GM12878 (cell line): Measurements from ENCODE around the gene VN1R5. TPM values are rescaled to one million over a fixed set of nuclear protein-coding genes. Genes with fewer than 3 reads are reported as not detected.

ENCODE experiments used
- polyA plus RNA-seq, 11 experiments: library from polyadenylated mRNA; depleted of rRNA in 4 of 11; unstranded in 6 of 11; stranded (reverse) in 5 of 11; fragments of >200 nt; fragmentation: Nextera tagmentation in 4 of 11; fragmentation: Illumina TruSeq in 1 of 11; extraction: Ambion mirVana in 4 of 11; extraction: Trizol in 1 of 11; gene quantifications; 1 replicate in 1 of 11; 2 replicates in 10 of 11; pipeline versions ENCODE4 v1.2.1 to v1.2.3, GENCODE V29; 2011 to 2016; ENCODE audit warnings: inconsistent platforms in 2 of 11, missing spikeins in 2 of 11, low read depth in 1 of 11
- small RNA-seq: library from RNA; depleted of rRNA; stranded (forward); fragments of <200 nt; gene quantifications from one replicate; pipeline ENCODE3, GENCODE V24; 2014
- total RNA-seq, 4 experiments: library from RNA; depleted of rRNA in 3 of 4; stranded (reverse); fragments of >200 nt in 3 of 4; fragmentation: Illumina TruSeq in 1 of 4; extraction: Trizol in 1 of 4; gene quantifications; 2 replicates each; pipeline versions ENCODE4 v1.2.1 to v1.2.3, GENCODE V29; 2013 to 2021

VN1R5 gene
- total and polyA plus RNA-seq, 10 of the 15 experiments (the other 5 are each of a cell fraction or from before 2014, with no cell fraction given): not detected

Small RNA genes within 50 kb of the gene (small RNA-seq; reads per million reads assigned to genes)
- not detected for gene RF00019

Other genes with a start within 250 kb of the VN1R5 start
- 1.3 and 1.8 TPM in 2 replicates for gene ZNF695, start 248.0 kb upstream of the VN1R5 start, total RNA-seq (2014; rRNA removed)
- gene ZNF695, start 248.0 kb upstream of the VN1R5 start, total RNA-seq (2014; rRNA removed; fragmentation: Illumina TruSeq; extraction: Trizol): 1.2 and 1.8 TPM in 2 replicates
- gene ZNF695, start 248.0 kb upstream of the VN1R5 start, total RNA-seq (2021): 0.93 and 1.7 TPM in 2 replicates
- 0.04 and 0.07 TPM in 2 replicates for gene ZNF695, start 248.0 kb upstream of the VN1R5 start, polyA plus RNA-seq (2011; rRNA removed)
- gene ZNF695, start 248.0 kb upstream of the VN1R5 start, polyA plus RNA-seq (2014; fragmentation: Illumina TruSeq; extraction: Trizol): 1.1 and 1.4 TPM in 2 replicates
- 1 to 10 TPM in 1 of 2 experiments, under 1 TPM in 1; 0.42 to 1.4 TPM for gene ZNF695, start 248.0 kb upstream of the VN1R5 start, polyA plus RNA-seq (2014; fragmentation: Nextera tagmentation; extraction: Ambion mirVana)
- 0.39 and 0.60 TPM in 2 replicates for gene ZNF695, start 248.0 kb upstream of the VN1R5 start, polyA plus RNA-seq (2014; rRNA removed)
- gene ZNF695, start 248.0 kb upstream of the VN1R5 start, polyA plus RNA-seq (2016; fragmentation: Nextera tagmentation; extraction: Ambion mirVana): 1 to 10 TPM; 1.2 TPM
- gene ZNF670, start 177.3 kb upstream of the VN1R5 start, total RNA-seq (2014; rRNA removed): 4.9 TPM in 2 replicates
- 6.0 and 6.5 TPM in 2 replicates for gene ZNF670, start 177.3 kb upstream of the VN1R5 start, total RNA-seq (2014; rRNA removed; fragmentation: Illumina TruSeq; extraction: Trizol)
- gene ZNF670, start 177.3 kb upstream of the VN1R5 start, total RNA-seq (2021): 2.0 and 3.0 TPM in 2 replicates
- 3.7 and 6.6 TPM in 2 replicates for gene ZNF670, start 177.3 kb upstream of the VN1R5 start, polyA plus RNA-seq (2011; rRNA removed)
- gene ZNF670, start 177.3 kb upstream of the VN1R5 start, polyA plus RNA-seq (2014; fragmentation: Illumina TruSeq; extraction: Trizol): 5.2 and 6.7 TPM in 2 replicates
- gene ZNF670, start 177.3 kb upstream of the VN1R5 start, polyA plus RNA-seq (2014; fragmentation: Nextera tagmentation; extraction: Ambion mirVana): 1 to 10 TPM; 5.3 to 7.4 TPM
- gene ZNF670, start 177.3 kb upstream of the VN1R5 start, polyA plus RNA-seq (2014; rRNA removed): 2.2 and 3.2 TPM in 2 replicates
- 1 to 10 TPM; 7.9 to 9.0 TPM for gene ZNF670, start 177.3 kb upstream of the VN1R5 start, polyA plus RNA-seq (2016; fragmentation: Nextera tagmentation; extraction: Ambion mirVana)
- 9.5 and 10.7 TPM in 2 replicates for gene ZNF669, start 151.7 kb upstream of the VN1R5 start, total RNA-seq (2014; rRNA removed)
- gene ZNF669, start 151.7 kb upstream of the VN1R5 start, total RNA-seq (2014; rRNA removed; fragmentation: Illumina TruSeq; extraction: Trizol): 10.9 and 11.1 TPM in 2 replicates
- gene ZNF669, start 151.7 kb upstream of the VN1R5 start, total RNA-seq (2021): 5.8 and 5.9 TPM in 2 replicates
- 4.8 and 7.1 TPM in 2 replicates for gene ZNF669, start 151.7 kb upstream of the VN1R5 start, polyA plus RNA-seq (2011; rRNA removed)
- 8.0 and 9.3 TPM in 2 replicates for gene ZNF669, start 151.7 kb upstream of the VN1R5 start, polyA plus RNA-seq (2014; fragmentation: Illumina TruSeq; extraction: Trizol)
- 1 to 10 TPM; 5.2 to 5.6 TPM for gene ZNF669, start 151.7 kb upstream of the VN1R5 start, polyA plus RNA-seq (2014; fragmentation: Nextera tagmentation; extraction: Ambion mirVana)
- gene ZNF669, start 151.7 kb upstream of the VN1R5 start, polyA plus RNA-seq (2014; rRNA removed): 3.5 and 6.5 TPM in 2 replicates
- gene ZNF669, start 151.7 kb upstream of the VN1R5 start, polyA plus RNA-seq (2016; fragmentation: Nextera tagmentation; extraction: Ambion mirVana): 1 to 10 TPM; 4.9 to 5.1 TPM
- 27.5 and 32.9 TPM in 2 replicates for gene ZNF124, start 84.1 kb upstream of the VN1R5 start, total RNA-seq (2014; rRNA removed)
- 37.5 and 38.5 TPM in 2 replicates for gene ZNF124, start 84.1 kb upstream of the VN1R5 start, total RNA-seq (2014; rRNA removed; fragmentation: Illumina TruSeq; extraction: Trizol)
- gene ZNF124, start 84.1 kb upstream of the VN1R5 start, total RNA-seq (2021): 24.4 and 25.8 TPM in 2 replicates
- gene ZNF124, start 84.1 kb upstream of the VN1R5 start, polyA plus RNA-seq (2011; rRNA removed): 13.2 and 19.7 TPM in 2 replicates
- 14.1 and 15.1 TPM in 2 replicates for gene ZNF124, start 84.1 kb upstream of the VN1R5 start, polyA plus RNA-seq (2014; fragmentation: Illumina TruSeq; extraction: Trizol)
- gene ZNF124, start 84.1 kb upstream of the VN1R5 start, polyA plus RNA-seq (2014; fragmentation: Nextera tagmentation; extraction: Ambion mirVana): 1 to 10 TPM; 6.8 to 7.3 TPM
- 6.7 and 7.7 TPM in 2 replicates for gene ZNF124, start 84.1 kb upstream of the VN1R5 start, polyA plus RNA-seq (2014; rRNA removed)
- gene ZNF124, start 84.1 kb upstream of the VN1R5 start, polyA plus RNA-seq (2016; fragmentation: Nextera tagmentation; extraction: Ambion mirVana): 10 to 100 TPM; 11.4 to 11.8 TPM
- gene ZNF496, start 75.8 kb downstream of the VN1R5 start, total RNA-seq (2014; rRNA removed): 16.6 and 21.0 TPM in 2 replicates
- 11.6 and 12.1 TPM in 2 replicates for gene ZNF496, start 75.8 kb downstream of the VN1R5 start, total RNA-seq (2014; rRNA removed; fragmentation: Illumina TruSeq; extraction: Trizol)
- gene ZNF496, start 75.8 kb downstream of the VN1R5 start, total RNA-seq (2021): 24.9 and 26.4 TPM in 2 replicates
- gene ZNF496, start 75.8 kb downstream of the VN1R5 start, polyA plus RNA-seq (2011; rRNA removed): 14.5 and 21.4 TPM in 2 replicates
- gene ZNF496, start 75.8 kb downstream of the VN1R5 start, polyA plus RNA-seq (2014; fragmentation: Illumina TruSeq; extraction: Trizol): 11.5 and 12.7 TPM in 2 replicates
- gene ZNF496, start 75.8 kb downstream of the VN1R5 start, polyA plus RNA-seq (2014; fragmentation: Nextera tagmentation; extraction: Ambion mirVana): 1 to 10 TPM; 1.6 to 3.0 TPM
- gene ZNF496, start 75.8 kb downstream of the VN1R5 start, polyA plus RNA-seq (2014; rRNA removed): 21.4 and 21.9 TPM in 2 replicates
- gene ZNF496, start 75.8 kb downstream of the VN1R5 start, polyA plus RNA-seq (2016; fragmentation: Nextera tagmentation; extraction: Ambion mirVana): 10 to 100 TPM; 12.3 TPM
- gene NLRP3, start 160.1 kb downstream of the VN1R5 start, total RNA-seq (2014; rRNA removed): 10.4 and 11.6 TPM in 2 replicates
- 9.7 and 9.8 TPM in 2 replicates for gene NLRP3, start 160.1 kb downstream of the VN1R5 start, total RNA-seq (2014; rRNA removed; fragmentation: Illumina TruSeq; extraction: Trizol)
- gene NLRP3, start 160.1 kb downstream of the VN1R5 start, total RNA-seq (2021): 8.4 and 9.5 TPM in 2 replicates
- gene NLRP3, start 160.1 kb downstream of the VN1R5 start, polyA plus RNA-seq (2011; rRNA removed): 1.8 and 2.4 TPM in 2 replicates
- 6.5 and 7.8 TPM in 2 replicates for gene NLRP3, start 160.1 kb downstream of the VN1R5 start, polyA plus RNA-seq (2014; fragmentation: Illumina TruSeq; extraction: Trizol)
- 1 to 10 TPM; 2.5 to 3.4 TPM for gene NLRP3, start 160.1 kb downstream of the VN1R5 start, polyA plus RNA-seq (2014; fragmentation: Nextera tagmentation; extraction: Ambion mirVana)
- 6.6 and 7.2 TPM in 2 replicates for gene NLRP3, start 160.1 kb downstream of the VN1R5 start, polyA plus RNA-seq (2014; rRNA removed)
- 1 to 10 TPM; 2.4 to 3.4 TPM for gene NLRP3, start 160.1 kb downstream of the VN1R5 start, polyA plus RNA-seq (2016; fragmentation: Nextera tagmentation; extraction: Ambion mirVana)
- not detected in 2 replicates for gene OR2B11, start 202.0 kb downstream of the VN1R5 start, total RNA-seq (2014; rRNA removed)
- not detected in 2 replicates for gene OR2B11, start 202.0 kb downstream of the VN1R5 start, total RNA-seq (2014; rRNA removed; fragmentation: Illumina TruSeq; extraction: Trizol)
- gene OR2B11, start 202.0 kb downstream of the VN1R5 start, total RNA-seq (2021): not detected in 2 replicates
- not detected in 2 replicates for gene OR2B11, start 202.0 kb downstream of the VN1R5 start, polyA plus RNA-seq (2011; rRNA removed)
- gene OR2B11, start 202.0 kb downstream of the VN1R5 start, polyA plus RNA-seq (2014; fragmentation: Illumina TruSeq; extraction: Trizol): not detected in 2 replicates
- under 1 TPM; 0.02 to 0.08 TPM for gene OR2B11, start 202.0 kb downstream of the VN1R5 start, polyA plus RNA-seq (2014; fragmentation: Nextera tagmentation; extraction: Ambion mirVana)
- gene OR2B11, start 202.0 kb downstream of the VN1R5 start, polyA plus RNA-seq (2014; rRNA removed): 0.01 TPM in 1 of 2 replicates, not detected in the other
- gene OR2B11, start 202.0 kb downstream of the VN1R5 start, polyA plus RNA-seq (2016; fragmentation: Nextera tagmentation; extraction: Ambion mirVana): not detected